HG03439 (cell line): ENCODE measurements around the gene HEXA.
"Not testable (repeated sequence)": the region's sequence is repeated elsewhere in the genome, so short reads cannot be mapped to it uniquely, and the experiment has no call there.

ENCODE experiments used
- ATAC-seq: cut with Tn5 transposase; IDR thresholded peaks from one replicate; pipeline ENCODE4 v1.9.1; 2021; ENCODE audit warnings: mild to moderate bottlenecking, moderate library complexity; ENCODE audit not compliant: unreplicated experiment

Gene HEXA

GRCh38 chr15:72375846-72376581, at the start of gene HEXA:
Gene HEXA, minus strand, starts transcription at chr15:72376014. Its CDS starts 42 bp downstream, at chr15:72375972.
- peak; percentile 87 for ATAC-seq

- no peak for ATAC-seq
Measured at GRCh38 chr15:72423256-72423655, 47.4 kb upstream of the HEXA start.

GRCh38 chr15:72421484-72421883, 45.7 kb upstream of the HEXA start:
- no peak for ATAC-seq

- no peak for ATAC-seq
Measured at GRCh38 chr15:72420576-72420975, 44.8 kb upstream of the HEXA start.

GRCh38 chr15:72419768-72420167, 44.0 kb upstream of the HEXA start:
- ATAC-seq: not testable (repeated sequence)

GRCh38 chr15:72415304-72415703, 39.5 kb upstream of the HEXA start:
- no peak for ATAC-seq

- not testable (repeated sequence) for ATAC-seq
Measured at GRCh38 chr15:72413337-72413736, 37.5 kb upstream of the HEXA start.

- ATAC-seq: no peak
Measured at GRCh38 chr15:72411544-72411943, 35.7 kb upstream of the HEXA start.

GRCh38 chr15:72411111-72411510, 35.3 kb upstream of the HEXA start:
- ATAC-seq: no peak

- ATAC-seq: no peak
Measured at GRCh38 chr15:72406936-72407335, 31.1 kb upstream of the HEXA start.

- ATAC-seq: no peak
Measured at GRCh38 chr15:72404841-72405240, 29.0 kb upstream of the HEXA start.

- ATAC-seq: no peak
Measured at GRCh38 chr15:72404356-72404755, 28.5 kb upstream of the HEXA start.

- ATAC-seq: no peak
Measured at GRCh38 chr15:72402726-72403125, 26.9 kb upstream of the HEXA start.

- ATAC-seq: no peak
Measured at GRCh38 chr15:72398648-72399047, 22.8 kb upstream of the HEXA start.

GRCh38 chr15:72397796-72398588, 22.2 kb upstream of the HEXA start, which contains the start of gene TMEM202:
Gene TMEM202, plus strand, starts transcription at chr15:72398305. Its CDS starts 22 bp downstream, at chr15:72398327.
- ATAC-seq: no peak

GRCh38 chr15:72396331-72396730, 20.5 kb upstream of the HEXA start:
- not testable (repeated sequence) for ATAC-seq

GRCh38 chr15:72389231-72389630, 13.4 kb upstream of the HEXA start:
- ATAC-seq: no peak

GRCh38 chr15:72387741-72388140, 11.9 kb upstream of the HEXA start:
- no peak for ATAC-seq

- ATAC-seq: no peak
Measured at GRCh38 chr15:72382146-72382545, 6.3 kb upstream of the HEXA start.

GRCh38 chr15:72380743-72381142, 4.9 kb upstream of the HEXA start:
- no peak for ATAC-seq

GRCh38 chr15:72379856-72380430, 4.1 kb upstream of the HEXA start:
- ATAC-seq: no peak

GRCh38 chr15:72379106-72379505, 3.3 kb upstream of the HEXA start:
- not testable (repeated sequence) for ATAC-seq
